K562 (cell line): ENCODE data around the gene CEACAM7. TPM values are rescaled to one million over a fixed set of nuclear protein-coding genes. Genes with fewer than 3 reads are reported as not detected.
A peak's percentile ranks its signal among the peaks of the same experiment; 100 is the strongest.

ENCODE experiments used
- CEBPB ChIP-seq: fragments of 450-650 bp; IDR thresholded peaks from 2 replicates; pipeline ENCODE4 v1.6.1; 2016; ENCODE audit warnings: missing genetic modification characterization, missing compliant biosample characterization
- EP300 ChIP-seq: IDR thresholded peaks from 2 replicates; pipeline ENCODE4 v1.6.1; 2012; ENCODE audit warnings: low read length, improper control_type of control experiment
- SETDB1 ChIP-seq: IDR thresholded peaks from one replicate; pipeline ENCODE4 v1.6.1; 2012; ENCODE audit warnings: low read length, control low read depth, inconsistent platforms
- SMAD4 ChIP-seq: fragments of 250-450 bp; sonication (Bioruptor Pico); conservative IDR thresholded peaks from 2 replicates; pipeline ENCODE4 v1.8.0; 2021; ENCODE audit warnings: inconsistent platforms, mild to moderate bottlenecking, moderate library complexity
- TBL1XR1 ChIP-seq, 2 experiments: IDR thresholded peaks; 2 replicates each; pipeline ENCODE4 v1.6.1; 2012; ENCODE audit warnings: improper control_type of control experiment in 2 of 2, low read length in 2 of 2, mild to moderate bottlenecking in 1 of 2
- ZNF354B ChIP-seq: fragments of 250-450 bp; sonication (Bioruptor Pico); IDR thresholded peaks from 2 replicates; pipeline ENCODE4 v1.4.0; 2020
- polyA plus RNA-seq, 8 experiments: library from polyadenylated mRNA; depleted of rRNA in 4 of 8; stranded (reverse) in 5 of 8; unstranded in 3 of 8; fragments of >200 nt; fragmentation: Nextera tagmentation in 2 of 8; fragmentation: Illumina TruSeq in 1 of 8; extraction: Ambion mirVana in 2 of 8; extraction: Trizol in 1 of 8; gene quantifications; 2 replicates each; pipeline versions ENCODE4 v1.2.1 to v1.2.3, GENCODE V29; 2011 to 2014; ENCODE audit warnings: inconsistent platforms in 1 of 8, missing spikeins in 1 of 8
- total RNA-seq, 7 experiments: library from RNA; depleted of rRNA in 6 of 7; stranded (reverse); fragments of >200 nt in 6 of 7; fragmentation: Illumina TruSeq in 2 of 7; extraction: Trizol in 2 of 7; gene quantifications; 2 replicates each; pipeline versions ENCODE4 v1.2.1 to v1.2.3, GENCODE V29; 2011 to 2021; ENCODE audit warnings: low replicate concordance in 1 of 7
- TF ChIP-seq, protein P1 (sequence below): sonication (generic); formaldehyde crosslinking; IDR thresholded peaks from 2 replicates; pipeline ENCODE4 v1.4.0; 2020; ENCODE audit warnings: mild to moderate bottlenecking, missing genetic modification reagents
- TF ChIP-seq, protein P2 (sequence below): sonication (generic); formaldehyde crosslinking; IDR thresholded peaks from 2 replicates; pipeline ENCODE4 v1.8.0; 2022; ENCODE audit warnings: mild to moderate bottlenecking, missing genetic modification reagents
- TF ChIP-seq, protein P3 (sequence below): fragments of 250-450 bp; sonication (Bioruptor Pico); IDR thresholded peaks from 2 replicates; pipeline ENCODE4 v1.5.1; 2021; ENCODE audit warnings: mild to moderate bottlenecking
- TF ChIP-seq, protein P4 (sequence below): fragments of 450-650 bp; formaldehyde crosslinking; IDR thresholded peaks from 2 replicates; pipeline ENCODE4 v1.4.0; 2020; ENCODE audit warnings: mild to moderate bottlenecking
- TF ChIP-seq, protein P5 (sequence below): fragments of 250-450 bp; sonication (Bioruptor Pico); IDR thresholded peaks from 2 replicates; pipeline ENCODE4 v1.5.0; 2020; ENCODE audit warnings: mild to moderate bottlenecking
- TF ChIP-seq, protein P6 (sequence below), 3 experiments: IDR thresholded peaks in 2 of 3; conservative IDR thresholded peaks in 1 of 3; 2 replicates each; pipeline ENCODE4 v1.5.1; 2011 to 2012; ENCODE audit warnings: low read length in 3 of 3, mild to moderate bottlenecking in 3 of 3, control low read depth in 2 of 3, improper control_type of control experiment in 1 of 3, inconsistent platforms in 1 of 3, low read depth in 1 of 3, mixed read lengths in 1 of 3, moderate library complexity in 1 of 3; ENCODE audit not compliant: insufficient read depth in 2 of 3
- TF ChIP-seq, protein P7 (sequence below): fragments of 250-450 bp; sonication (Bioruptor Pico); IDR thresholded peaks from 2 replicates; pipeline ENCODE4 v1.4.0; 2020; ENCODE audit warnings: mild to moderate bottlenecking

CEACAM7 gene
- total and polyA plus RNA-seq, 9 of the 15 experiments (the other 6 are each of a cell fraction or from before 2014, with no cell fraction given), result not detected

DNA sequence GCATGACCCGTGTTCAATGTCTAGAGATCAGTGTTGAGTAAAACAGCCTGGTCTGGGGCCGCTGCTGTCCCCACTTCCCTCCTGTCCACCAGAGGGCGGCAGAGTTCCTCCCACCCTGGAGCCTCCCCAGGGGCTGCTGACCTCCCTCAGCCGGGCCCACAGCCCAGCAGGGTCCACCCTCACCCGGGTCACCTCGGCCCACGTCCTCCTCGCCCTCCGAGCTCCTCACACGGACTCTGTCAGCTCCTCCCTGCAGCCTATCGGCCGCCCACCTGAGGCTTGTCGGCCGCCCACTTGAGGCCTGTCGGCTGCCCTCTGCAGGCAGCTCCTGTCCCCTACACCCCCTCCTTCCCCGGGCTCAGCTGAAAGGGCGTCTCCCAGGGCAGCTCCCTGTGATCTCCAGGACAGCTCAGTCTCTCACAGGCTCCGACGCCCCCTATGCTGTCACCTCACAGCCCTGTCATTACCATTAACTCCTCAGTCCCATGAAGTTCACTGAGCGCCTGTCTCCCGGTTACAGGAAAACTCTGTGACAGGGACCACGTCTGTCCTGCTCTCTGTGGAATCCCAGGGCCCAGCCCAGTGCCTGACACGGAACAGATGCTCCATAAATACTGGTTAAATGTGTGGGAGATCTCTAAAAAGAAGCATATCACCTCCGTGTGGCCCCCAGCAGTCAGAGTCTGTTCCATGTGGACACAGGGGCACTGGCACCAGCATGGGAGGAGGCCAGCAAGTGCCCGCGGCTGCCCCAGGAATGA, 18.9 kb upstream of the CEACAM7 start (continued):
- TF ChIP-seq, protein P1, sequence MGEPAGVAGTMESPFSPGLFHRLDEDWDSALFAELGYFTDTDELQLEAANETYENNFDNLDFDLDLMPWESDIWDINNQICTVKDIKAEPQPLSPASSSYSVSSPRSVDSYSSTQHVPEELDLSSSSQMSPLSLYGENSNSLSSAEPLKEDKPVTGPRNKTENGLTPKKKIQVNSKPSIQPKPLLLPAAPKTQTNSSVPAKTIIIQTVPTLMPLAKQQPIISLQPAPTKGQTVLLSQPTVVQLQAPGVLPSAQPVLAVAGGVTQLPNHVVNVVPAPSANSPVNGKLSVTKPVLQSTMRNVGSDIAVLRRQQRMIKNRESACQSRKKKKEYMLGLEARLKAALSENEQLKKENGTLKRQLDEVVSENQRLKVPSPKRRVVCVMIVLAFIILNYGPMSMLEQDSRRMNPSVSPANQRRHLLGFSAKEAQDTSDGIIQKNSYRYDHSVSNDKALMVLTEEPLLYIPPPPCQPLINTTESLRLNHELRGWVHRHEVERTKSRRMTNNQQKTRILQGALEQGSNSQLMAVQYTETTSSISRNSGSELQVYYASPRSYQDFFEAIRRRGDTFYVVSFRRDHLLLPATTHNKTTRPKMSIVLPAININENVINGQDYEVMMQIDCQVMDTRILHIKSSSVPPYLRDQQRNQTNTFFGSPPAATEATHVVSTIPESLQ (CRISPR knock-in tag), result no peak
- TF ChIP-seq EP300 (no peak), SETDB1 (no peak), TBL1XR1 (IDR thresholded peaks at IDR 0.05; ENCODE audit: low read length in 2 of 2) (no peak), CEBPB (no peak), SMAD4 (CRISPR knock-in tag) (peak; percentile 56; the same call in 1 of the 2 replicates), ZNF354B (no peak)
- TF ChIP-seq, protein P2, sequence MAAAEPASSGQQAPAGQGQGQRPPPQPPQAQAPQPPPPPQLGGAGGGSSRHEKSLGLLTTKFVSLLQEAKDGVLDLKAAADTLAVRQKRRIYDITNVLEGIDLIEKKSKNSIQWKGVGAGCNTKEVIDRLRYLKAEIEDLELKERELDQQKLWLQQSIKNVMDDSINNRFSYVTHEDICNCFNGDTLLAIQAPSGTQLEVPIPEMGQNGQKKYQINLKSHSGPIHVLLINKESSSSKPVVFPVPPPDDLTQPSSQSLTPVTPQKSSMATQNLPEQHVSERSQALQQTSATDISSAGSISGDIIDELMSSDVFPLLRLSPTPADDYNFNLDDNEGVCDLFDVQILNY (CRISPR knock-in tag), result no peak
- TF ChIP-seq, protein P3, sequence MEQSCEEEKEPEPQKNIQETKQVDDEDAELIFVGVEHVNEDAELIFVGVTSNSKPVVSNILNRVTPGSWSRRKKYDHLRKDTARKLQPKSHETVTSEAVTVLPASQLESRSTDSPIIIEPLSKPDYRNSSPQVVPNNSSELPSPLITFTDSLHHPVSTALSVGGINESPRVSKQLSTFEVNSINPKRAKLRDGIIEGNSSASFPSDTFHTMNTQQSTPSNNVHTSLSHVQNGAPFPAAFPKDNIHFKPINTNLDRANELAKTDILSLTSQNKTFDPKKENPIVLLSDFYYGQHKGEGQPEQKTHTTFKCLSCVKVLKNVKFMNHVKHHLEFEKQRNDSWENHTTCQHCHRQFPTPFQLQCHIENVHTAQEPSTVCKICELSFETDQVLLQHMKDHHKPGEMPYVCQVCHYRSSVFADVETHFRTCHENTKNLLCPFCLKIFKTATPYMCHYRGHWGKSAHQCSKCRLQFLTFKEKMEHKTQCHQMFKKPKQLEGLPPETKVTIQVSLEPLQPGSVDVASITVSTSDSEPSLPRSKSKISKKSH (CRISPR knock-in tag), result no peak
- TF ChIP-seq, protein P4, sequence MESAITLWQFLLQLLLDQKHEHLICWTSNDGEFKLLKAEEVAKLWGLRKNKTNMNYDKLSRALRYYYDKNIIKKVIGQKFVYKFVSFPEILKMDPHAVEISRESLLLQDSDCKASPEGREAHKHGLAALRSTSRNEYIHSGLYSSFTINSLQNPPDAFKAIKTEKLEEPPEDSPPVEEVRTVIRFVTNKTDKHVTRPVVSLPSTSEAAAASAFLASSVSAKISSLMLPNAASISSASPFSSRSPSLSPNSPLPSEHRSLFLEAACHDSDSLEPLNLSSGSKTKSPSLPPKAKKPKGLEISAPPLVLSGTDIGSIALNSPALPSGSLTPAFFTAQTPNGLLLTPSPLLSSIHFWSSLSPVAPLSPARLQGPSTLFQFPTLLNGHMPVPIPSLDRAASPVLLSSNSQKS (CRISPR knock-in tag), result no peak
- TF ChIP-seq, protein P5, sequence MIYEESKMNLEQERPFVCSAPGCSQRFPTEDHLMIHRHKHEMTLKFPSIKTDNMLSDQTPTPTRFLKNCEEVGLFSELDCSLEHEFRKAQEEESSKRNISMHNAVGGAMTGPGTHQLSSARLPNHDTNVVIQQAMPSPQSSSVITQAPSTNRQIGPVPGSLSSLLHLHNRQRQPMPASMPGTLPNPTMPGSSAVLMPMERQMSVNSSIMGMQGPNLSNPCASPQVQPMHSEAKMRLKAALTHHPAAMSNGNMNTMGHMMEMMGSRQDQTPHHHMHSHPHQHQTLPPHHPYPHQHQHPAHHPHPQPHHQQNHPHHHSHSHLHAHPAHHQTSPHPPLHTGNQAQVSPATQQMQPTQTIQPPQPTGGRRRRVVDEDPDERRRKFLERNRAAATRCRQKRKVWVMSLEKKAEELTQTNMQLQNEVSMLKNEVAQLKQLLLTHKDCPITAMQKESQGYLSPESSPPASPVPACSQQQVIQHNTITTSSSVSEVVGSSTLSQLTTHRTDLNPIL (CRISPR knock-in tag), result no peak
- TF ChIP-seq, protein P6, sequence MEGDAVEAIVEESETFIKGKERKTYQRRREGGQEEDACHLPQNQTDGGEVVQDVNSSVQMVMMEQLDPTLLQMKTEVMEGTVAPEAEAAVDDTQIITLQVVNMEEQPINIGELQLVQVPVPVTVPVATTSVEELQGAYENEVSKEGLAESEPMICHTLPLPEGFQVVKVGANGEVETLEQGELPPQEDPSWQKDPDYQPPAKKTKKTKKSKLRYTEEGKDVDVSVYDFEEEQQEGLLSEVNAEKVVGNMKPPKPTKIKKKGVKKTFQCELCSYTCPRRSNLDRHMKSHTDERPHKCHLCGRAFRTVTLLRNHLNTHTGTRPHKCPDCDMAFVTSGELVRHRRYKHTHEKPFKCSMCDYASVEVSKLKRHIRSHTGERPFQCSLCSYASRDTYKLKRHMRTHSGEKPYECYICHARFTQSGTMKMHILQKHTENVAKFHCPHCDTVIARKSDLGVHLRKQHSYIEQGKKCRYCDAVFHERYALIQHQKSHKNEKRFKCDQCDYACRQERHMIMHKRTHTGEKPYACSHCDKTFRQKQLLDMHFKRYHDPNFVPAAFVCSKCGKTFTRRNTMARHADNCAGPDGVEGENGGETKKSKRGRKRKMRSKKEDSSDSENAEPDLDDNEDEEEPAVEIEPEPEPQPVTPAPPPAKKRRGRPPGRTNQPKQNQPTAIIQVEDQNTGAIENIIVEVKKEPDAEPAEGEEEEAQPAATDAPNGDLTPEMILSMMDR (IDR thresholded peaks at IDR 0.05 in 2 of 3, conservative IDR thresholded peaks at IDR 0.05 in 1 of 3; ENCODE audit: insufficient read depth in 2 of 3, low read depth in 1 of 3, low read length in 3 of 3), result peak; percentile 83 to 100 (median 97)
- TF ChIP-seq, protein P7, sequence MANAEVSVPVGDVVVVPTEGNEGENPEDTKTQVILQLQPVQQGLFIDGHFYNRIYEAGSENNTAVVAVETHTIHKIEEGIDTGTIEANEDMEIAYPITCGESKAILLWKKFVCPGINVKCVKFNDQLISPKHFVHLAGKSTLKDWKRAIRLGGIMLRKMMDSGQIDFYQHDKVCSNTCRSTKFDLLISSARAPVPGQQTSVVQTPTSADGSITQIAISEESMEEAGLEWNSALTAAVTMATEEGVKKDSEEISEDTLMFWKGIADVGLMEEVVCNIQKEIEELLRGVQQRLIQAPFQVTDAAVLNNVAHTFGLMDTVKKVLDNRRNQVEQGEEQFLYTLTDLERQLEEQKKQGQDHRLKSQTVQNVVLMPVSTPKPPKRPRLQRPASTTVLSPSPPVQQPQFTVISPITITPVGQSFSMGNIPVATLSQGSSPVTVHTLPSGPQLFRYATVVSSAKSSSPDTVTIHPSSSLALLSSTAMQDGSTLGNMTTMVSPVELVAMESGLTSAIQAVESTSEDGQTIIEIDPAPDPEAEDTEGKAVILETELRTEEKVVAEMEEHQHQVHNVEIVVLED (CRISPR knock-in tag), result no peak
